ENCODE results near the gene GPR68.

DNA sequence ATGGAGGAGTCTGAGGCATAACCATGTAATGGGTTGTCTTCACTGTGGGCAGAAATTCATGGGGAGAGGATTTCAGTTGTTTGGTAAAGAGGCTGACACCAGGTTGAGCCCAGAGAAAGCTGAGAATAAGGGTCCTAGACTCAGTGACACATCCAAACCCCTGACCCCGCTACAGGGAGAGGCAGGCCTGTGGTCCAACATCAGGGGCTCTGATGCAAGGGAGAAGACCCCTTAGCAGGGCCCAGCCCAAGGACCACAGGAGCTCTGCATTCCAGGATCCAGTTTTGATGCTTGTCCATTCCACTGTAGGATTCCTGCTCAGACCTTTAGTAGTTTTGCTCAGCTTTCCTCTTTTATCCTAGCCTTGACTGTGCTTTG is 15.5 kb downstream of the GPR68 start:
- TF ChIP-seq EZH2 (IDR thresholded peaks at IDR 0.05), result no peak
- no peak for TF ChIP-seq POLR2AphosphoS5 (IDR thresholded peaks at IDR 0.05; ENCODE audit: borderline replicate concordance, low read depth, low read length)
